ENCODE data around the gene MITF. TPM values are rescaled to one million over a fixed set of nuclear protein-coding genes. Genes with fewer than 3 reads are reported as not detected.
A peak's percentile ranks its signal among the peaks of the same experiment; 100 is the strongest.

Gene MITF
- total RNA-seq, 1 donor: 11.6 TPM

DNA sequence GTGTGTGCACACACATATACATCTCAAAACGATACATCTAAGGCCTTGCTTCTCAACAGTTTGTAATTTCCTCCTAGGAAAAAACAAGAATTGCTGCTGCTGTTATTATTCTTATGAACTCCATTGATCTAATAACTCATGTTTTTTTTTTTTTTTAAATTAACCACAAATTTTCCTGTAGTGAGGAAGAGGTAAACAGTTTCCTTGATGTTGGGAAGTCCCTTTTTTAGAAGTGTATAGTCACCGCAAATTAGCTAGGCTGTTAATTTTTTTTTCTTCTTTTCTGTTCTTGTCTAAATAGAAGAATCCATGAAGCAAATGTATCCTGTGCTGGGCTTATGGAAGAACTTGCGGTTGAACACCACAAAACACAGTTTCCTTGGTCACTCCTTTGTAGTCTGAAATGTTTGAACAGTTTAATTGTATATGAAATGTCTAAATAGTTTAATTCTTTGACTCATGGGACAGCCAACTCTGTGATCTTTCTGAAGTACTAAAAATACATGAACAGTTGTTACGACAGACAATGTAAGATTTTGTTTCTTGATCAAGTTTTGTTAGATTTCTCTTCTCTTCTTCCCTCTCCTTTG, 64.5 kb downstream of the MITF start:
- no peak overlapping the region for H2AFZ ChIP-seq (ENCODE audit: low read length)
- peaks cover 11% of the 10 kb centered on the region for H3K4me1 ChIP-seq (ENCODE audit: insufficient read depth, low read length)

DNA sequence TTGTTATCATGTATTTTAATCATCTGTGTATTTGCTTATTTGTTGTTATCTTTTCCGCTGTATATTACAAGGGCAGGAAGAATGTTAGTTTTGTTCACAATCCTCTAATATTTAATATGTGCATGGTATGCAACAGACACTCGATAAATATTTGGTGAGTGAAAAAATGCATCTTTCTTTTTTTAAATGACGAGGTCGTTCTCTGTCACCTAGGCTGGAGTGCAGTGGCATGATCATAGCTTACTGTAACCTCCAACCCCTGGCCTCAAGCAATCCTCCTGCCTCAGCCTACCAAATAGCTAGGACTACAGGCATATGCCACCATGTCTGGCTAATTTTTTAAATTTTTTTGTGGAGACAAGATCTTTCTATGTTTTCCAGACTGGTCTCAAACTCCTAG, 66.2 kb downstream of the MITF start:
- Histone ChIP-seq H2AFZ (ENCODE audit: low read length) (no peak overlapping the region), H3K27me3 (ENCODE audit: insufficient read depth, low read length) (no peaks in the 10 kb centered on the region), H3K4me2 (ENCODE audit: insufficient read depth, low read length) (no peak overlapping the region), H3K9me3 (ENCODE audit: low read depth, low read length) (no peaks in the 10 kb centered on the region), H3K79me2 (ENCODE audit: insufficient read depth, low read length) (no peaks in the 10 kb centered on the region), H4K20me1 (ENCODE audit: insufficient read depth, low read length) (peaks cover 2% of the 10 kb centered on the region), H3K4me1 (ENCODE audit: insufficient read depth, low read length) (peaks cover 11% of the 10 kb centered on the region), H3K27ac (ENCODE audit: low read depth, low read length) (no peak overlapping the region), H3K36me3 (ENCODE audit: insufficient read depth, low read length) (no peaks in the 10 kb centered on the region), H3K4me3 (ENCODE audit: insufficient read depth, low read length) (no peak overlapping the region)
- TF ChIP-seq, protein P1, sequence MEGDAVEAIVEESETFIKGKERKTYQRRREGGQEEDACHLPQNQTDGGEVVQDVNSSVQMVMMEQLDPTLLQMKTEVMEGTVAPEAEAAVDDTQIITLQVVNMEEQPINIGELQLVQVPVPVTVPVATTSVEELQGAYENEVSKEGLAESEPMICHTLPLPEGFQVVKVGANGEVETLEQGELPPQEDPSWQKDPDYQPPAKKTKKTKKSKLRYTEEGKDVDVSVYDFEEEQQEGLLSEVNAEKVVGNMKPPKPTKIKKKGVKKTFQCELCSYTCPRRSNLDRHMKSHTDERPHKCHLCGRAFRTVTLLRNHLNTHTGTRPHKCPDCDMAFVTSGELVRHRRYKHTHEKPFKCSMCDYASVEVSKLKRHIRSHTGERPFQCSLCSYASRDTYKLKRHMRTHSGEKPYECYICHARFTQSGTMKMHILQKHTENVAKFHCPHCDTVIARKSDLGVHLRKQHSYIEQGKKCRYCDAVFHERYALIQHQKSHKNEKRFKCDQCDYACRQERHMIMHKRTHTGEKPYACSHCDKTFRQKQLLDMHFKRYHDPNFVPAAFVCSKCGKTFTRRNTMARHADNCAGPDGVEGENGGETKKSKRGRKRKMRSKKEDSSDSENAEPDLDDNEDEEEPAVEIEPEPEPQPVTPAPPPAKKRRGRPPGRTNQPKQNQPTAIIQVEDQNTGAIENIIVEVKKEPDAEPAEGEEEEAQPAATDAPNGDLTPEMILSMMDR (IDR thresholded peaks at IDR 0.05; ENCODE audit: extremely low read depth, low read depth, low read length): no peak
- DNase-seq (ENCODE audit: insufficient read length, low spot score, missing footprints): no peak

More for the DNA sequence above, 64.5 kb downstream of the MITF start:
- Histone ChIP-seq H3K9me3 (ENCODE audit: low read depth, low read length) (no peaks in the 10 kb centered on the region), H3K27me3 (ENCODE audit: insufficient read depth, low read length) (no peaks in the 10 kb centered on the region), H4K20me1 (ENCODE audit: insufficient read depth, low read length) (peaks cover 2% of the 10 kb centered on the region), H3K27ac (ENCODE audit: low read depth, low read length) (no peak overlapping the region), H3K4me3 (ENCODE audit: insufficient read depth, low read length) (no peak overlapping the region), H3K79me2 (ENCODE audit: insufficient read depth, low read length) (no peaks in the 10 kb centered on the region), H3K36me3 (ENCODE audit: insufficient read depth, low read length) (no peaks in the 10 kb centered on the region), H3K4me2 (ENCODE audit: insufficient read depth, low read length) (no peak overlapping the region)
- no peak for DNase-seq (ENCODE audit: insufficient read length, low spot score, missing footprints)
- TF ChIP-seq, protein P1 (IDR thresholded peaks at IDR 0.05; ENCODE audit: extremely low read depth, low read depth, low read length): no peak

DNA sequence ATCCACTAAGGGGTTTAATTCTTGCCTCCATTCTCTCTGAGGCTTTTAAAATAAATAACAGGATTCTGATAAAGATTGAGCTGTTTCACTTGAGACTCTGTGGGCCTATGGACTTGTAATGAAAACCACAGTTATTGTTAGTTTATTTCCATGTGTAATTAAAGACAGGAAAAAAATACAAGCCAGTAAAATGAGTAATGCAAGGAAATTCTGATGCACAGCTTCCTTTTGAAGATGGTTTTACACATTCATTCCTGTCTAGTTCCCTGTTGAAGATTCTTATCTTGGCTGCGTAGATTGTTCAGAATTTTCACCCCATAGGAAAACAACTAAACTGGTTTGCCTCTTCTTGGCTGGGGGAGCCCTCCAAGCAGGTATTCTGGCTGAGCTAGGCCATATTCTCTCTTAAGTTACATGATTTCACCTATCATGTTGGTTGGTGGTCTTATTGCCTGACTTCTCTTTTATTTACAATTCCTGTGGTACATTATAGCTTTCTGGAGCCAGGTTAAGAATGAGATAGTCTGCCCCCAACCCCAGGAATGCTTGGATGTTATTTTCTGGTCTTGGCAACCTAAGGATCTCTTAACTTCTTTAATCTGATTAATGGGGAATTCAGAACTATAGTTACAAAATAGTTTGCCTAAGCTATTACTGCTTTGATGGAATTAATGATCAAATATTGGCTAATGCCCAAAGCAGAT, 67.6 kb downstream of the MITF start:
- Histone ChIP-seq H3K4me3 (ENCODE audit: insufficient read depth, low read length) (no peak overlapping the region), H3K36me3 (ENCODE audit: insufficient read depth, low read length) (no peaks in the 10 kb centered on the region), H3K27me3 (ENCODE audit: insufficient read depth, low read length) (no peaks in the 10 kb centered on the region), H3K79me2 (ENCODE audit: insufficient read depth, low read length) (no peaks in the 10 kb centered on the region), H3K4me1 (ENCODE audit: insufficient read depth, low read length) (peaks cover 11% of the 10 kb centered on the region), H3K4me2 (ENCODE audit: insufficient read depth, low read length) (no peak overlapping the region), H3K27ac (ENCODE audit: low read depth, low read length) (no peak overlapping the region), H3K9me3 (ENCODE audit: low read depth, low read length) (no peaks in the 10 kb centered on the region), H2AFZ (ENCODE audit: low read length) (no peak overlapping the region), H4K20me1 (ENCODE audit: insufficient read depth, low read length) (peaks cover 2% of the 10 kb centered on the region)
- peak; percentile 32 for DNase-seq (ENCODE audit: insufficient read length, low spot score, missing footprints)
- TF ChIP-seq, protein P1 (IDR thresholded peaks at IDR 0.05; ENCODE audit: extremely low read depth, low read depth, low read length): no peak

DNA sequence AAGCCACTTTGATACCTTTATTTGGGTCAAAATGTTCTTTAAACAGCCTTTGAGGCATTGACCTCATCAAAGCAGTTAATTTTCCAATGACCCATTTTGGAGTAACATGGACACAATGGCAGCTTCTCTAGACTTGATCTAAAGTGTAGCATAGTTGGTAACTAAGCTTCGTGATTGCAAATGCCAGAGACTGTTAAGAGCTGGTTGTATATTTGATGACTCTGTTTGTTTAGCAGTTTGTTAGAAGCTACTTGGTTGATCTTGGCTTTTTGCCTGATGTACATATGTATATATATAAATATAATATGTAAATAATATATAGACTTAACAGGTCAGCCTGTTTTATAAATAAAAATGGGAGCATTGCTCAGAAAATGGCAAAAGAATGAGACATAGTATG, 68.4 kb downstream of the MITF start:
- peaks cover 2% of the 10 kb centered on the region for H4K20me1 ChIP-seq (ENCODE audit: insufficient read depth, low read length)
- no peaks in the 10 kb centered on the region for H3K27me3 ChIP-seq (ENCODE audit: insufficient read depth, low read length)
- H3K4me2 ChIP-seq (ENCODE audit: insufficient read depth, low read length): no peak overlapping the region
- DNase-seq (ENCODE audit: insufficient read length, low spot score, missing footprints): no peak
- no peak overlapping the region for H3K4me3 ChIP-seq (ENCODE audit: insufficient read depth, low read length)
- no peak overlapping the region for H3K27ac ChIP-seq (ENCODE audit: low read depth, low read length)
- no peak overlapping the region for H2AFZ ChIP-seq (ENCODE audit: low read length)
- no peaks in the 10 kb centered on the region for H3K36me3 ChIP-seq (ENCODE audit: insufficient read depth, low read length)
- TF ChIP-seq, protein P1 (IDR thresholded peaks at IDR 0.05; ENCODE audit: extremely low read depth, low read depth, low read length): no peak
- no peaks in the 10 kb centered on the region for H3K79me2 ChIP-seq (ENCODE audit: insufficient read depth, low read length)
- H3K9me3 ChIP-seq (ENCODE audit: low read depth, low read length): no peaks in the 10 kb centered on the region
- H3K4me1 ChIP-seq (ENCODE audit: insufficient read depth, low read length): peaks cover 11% of the 10 kb centered on the region

Measured in osteoblast (primary cell).